ENCODE data around the gene SMCO1.
A peak's percentile ranks its signal among the peaks of the same experiment; 100 is the strongest.
"Not testable (repeated sequence)": the region's sequence is repeated elsewhere in the genome, so short reads cannot be mapped to it uniquely, and the experiment has no call there.

The SMCO1 gene

DNA sequence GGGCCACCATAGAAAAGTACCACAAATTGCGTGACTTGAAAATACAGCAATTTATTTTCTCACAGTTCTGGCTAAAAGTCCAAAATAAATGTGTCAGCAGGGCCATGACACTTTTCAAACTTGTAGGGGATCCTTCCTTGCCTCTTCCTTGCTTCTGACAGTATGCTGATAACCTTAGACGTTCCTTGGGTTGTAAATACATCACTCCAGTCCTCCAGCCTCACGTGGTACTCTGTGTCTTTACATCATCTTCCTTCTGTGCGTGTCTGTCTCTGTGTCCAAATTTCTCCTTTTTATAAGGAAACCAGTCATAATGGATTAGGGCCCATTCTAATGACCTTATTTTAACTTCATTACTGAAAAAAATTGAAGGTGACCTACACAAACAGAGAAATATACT lies 19.0 kb downstream of the SMCO1 start:
- no peak for DNase-seq (ENCODE audit: low read depth in 1 of 2, low spot score in 1 of 2)

GRCh38 chr3:196493292-196493691 lies 21.9 kb downstream of the SMCO1 start:
- no peak for DNase-seq (ENCODE audit: low read depth in 1 of 2, low spot score in 1 of 2)

DNA sequence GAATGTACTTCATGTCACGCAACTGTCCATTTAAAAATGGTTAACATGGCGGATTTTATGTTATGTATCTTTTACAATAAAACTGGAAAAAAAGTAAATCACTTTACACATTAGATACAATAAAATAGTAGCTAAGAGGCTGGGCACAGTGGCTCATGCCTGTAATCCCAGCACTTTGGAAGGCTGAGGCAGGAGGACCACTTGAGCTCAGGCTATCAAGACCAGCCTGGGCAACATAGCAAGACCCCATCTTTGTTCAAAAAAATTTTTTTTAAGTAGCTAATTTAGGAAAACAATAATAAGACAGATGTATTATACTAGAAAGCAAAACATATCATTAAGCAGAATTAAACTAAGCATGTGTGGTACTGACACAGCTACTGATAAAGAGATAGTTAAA lies 23.1 kb downstream of the SMCO1 start:
- no peak for DNase-seq (ENCODE audit: low read depth in 1 of 2, low spot score in 1 of 2)

- no peak for DNase-seq (ENCODE audit: low read depth in 1 of 2, low spot score in 1 of 2)
Measured at GRCh38 chr3:196489747-196490146, 25.4 kb downstream of the SMCO1 start.

- peak in 1 of 2 donors; percentile 10 for DNase-seq (ENCODE audit: low read depth in 1 of 2, low spot score in 1 of 2)
Measured at GRCh38 chr3:196486263-196486662, 28.9 kb downstream of the SMCO1 start.

- no peak for DNase-seq (ENCODE audit: low read depth in 1 of 2, low spot score in 1 of 2)
Measured at GRCh38 chr3:196477678-196478077, 37.5 kb downstream of the SMCO1 start.

GRCh38 chr3:196472286-196472685 lies 42.9 kb downstream of the SMCO1 start:
- DNase-seq (ENCODE audit: low read depth in 1 of 2, low spot score in 1 of 2) = no peak

- no peak for DNase-seq (ENCODE audit: low read depth in 1 of 2, low spot score in 1 of 2)
Measured at GRCh38 chr3:196471551-196471950, 43.6 kb downstream of the SMCO1 start.

DNA sequence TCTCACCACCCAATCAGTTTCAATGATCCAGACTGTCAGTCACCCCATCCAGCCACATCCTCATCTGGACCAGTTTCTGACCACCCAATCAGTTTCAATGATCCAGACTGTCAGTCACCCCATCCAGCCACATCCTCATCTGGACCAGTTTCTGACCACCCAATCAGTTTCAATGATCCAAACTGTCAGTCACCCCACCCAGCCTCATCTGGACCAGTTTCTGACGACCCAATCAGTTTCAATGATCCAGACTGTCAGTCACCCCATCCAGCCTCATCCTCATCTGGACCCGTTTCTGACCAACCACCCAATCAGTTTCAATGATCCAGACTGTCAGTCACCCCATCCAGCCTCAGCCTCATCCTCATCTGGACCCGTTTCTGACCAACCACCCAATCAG lies 45.0 kb downstream of the SMCO1 start:
- DNase-seq (ENCODE audit: low read depth in 1 of 2, low spot score in 1 of 2) = not testable (repeated sequence)

DNA sequence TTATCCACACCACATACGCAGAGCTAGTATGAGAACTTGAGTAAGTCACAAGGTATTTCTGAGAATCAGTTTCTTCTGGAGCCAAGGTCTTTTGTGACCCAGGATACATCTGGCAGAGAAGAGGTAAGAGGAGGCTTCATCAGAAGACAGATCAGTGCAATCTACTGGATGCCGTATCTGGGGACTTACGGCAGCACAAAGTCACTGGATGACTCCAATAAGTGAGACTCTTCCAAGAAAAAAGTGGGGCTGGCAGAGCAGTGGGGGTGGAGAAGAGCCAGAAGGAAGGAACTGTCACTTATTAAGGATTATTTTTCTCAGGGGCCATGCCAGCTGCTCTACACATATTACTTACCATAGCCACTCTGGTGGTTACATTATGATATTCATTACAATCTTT lies 51.3 kb downstream of the SMCO1 start:
- no peak for DNase-seq (ENCODE audit: low read depth in 1 of 2, low spot score in 1 of 2)

- no peak for DNase-seq (ENCODE audit: low read depth in 1 of 2, low spot score in 1 of 2)
Measured at GRCh38 chr3:196463478-196463756, 51.7 kb downstream of the SMCO1 start.

GRCh38 chr3:196462680-196463477 lies 52.3 kb downstream of the SMCO1 start:
- not testable (repeated sequence) for DNase-seq (ENCODE audit: low read depth in 1 of 2, low spot score in 1 of 2)

DNA sequence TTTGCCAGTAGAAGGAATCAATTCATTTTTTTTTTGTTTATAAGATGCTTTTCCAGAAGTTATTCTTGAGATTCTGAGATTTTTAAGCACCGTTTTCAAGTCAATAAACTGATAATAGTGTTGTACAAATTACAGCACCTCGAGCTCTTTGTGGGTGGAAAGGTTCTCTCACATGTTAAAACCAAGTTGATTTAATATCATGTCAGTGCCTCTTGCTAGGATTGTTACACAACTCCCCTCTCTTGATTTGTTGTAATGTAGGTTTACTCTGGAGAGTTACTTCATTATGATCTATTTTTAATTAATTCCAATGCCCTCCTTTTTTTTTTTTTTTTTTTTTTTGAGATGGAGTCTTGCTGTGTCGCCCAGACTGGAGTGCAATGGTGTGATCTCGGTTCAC lies 57.1 kb downstream of the SMCO1 start:
- no peak for DNase-seq (ENCODE audit: low read depth in 1 of 2, low spot score in 1 of 2)

GRCh38 chr3:196457470-196457869 lies 57.7 kb downstream of the SMCO1 start:
- not testable (repeated sequence) for DNase-seq (ENCODE audit: low read depth in 1 of 2, low spot score in 1 of 2)
